Measurements from ENCODE around the gene MYRFL.

- TF ChIP-seq, protein P1, sequence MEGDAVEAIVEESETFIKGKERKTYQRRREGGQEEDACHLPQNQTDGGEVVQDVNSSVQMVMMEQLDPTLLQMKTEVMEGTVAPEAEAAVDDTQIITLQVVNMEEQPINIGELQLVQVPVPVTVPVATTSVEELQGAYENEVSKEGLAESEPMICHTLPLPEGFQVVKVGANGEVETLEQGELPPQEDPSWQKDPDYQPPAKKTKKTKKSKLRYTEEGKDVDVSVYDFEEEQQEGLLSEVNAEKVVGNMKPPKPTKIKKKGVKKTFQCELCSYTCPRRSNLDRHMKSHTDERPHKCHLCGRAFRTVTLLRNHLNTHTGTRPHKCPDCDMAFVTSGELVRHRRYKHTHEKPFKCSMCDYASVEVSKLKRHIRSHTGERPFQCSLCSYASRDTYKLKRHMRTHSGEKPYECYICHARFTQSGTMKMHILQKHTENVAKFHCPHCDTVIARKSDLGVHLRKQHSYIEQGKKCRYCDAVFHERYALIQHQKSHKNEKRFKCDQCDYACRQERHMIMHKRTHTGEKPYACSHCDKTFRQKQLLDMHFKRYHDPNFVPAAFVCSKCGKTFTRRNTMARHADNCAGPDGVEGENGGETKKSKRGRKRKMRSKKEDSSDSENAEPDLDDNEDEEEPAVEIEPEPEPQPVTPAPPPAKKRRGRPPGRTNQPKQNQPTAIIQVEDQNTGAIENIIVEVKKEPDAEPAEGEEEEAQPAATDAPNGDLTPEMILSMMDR (IDR thresholded peaks at IDR 0.05): no peak
- no peak for TF ChIP-seq POLR2A (IDR thresholded peaks at IDR 0.05)
These were observed 73.2 kb downstream of the MYRFL start for GRCh38 chr12:69898236-69898635.
